ENCODE measurements around the gene SCMH1.
"Not testable (repeated sequence)": the region's sequence is repeated elsewhere in the genome, so short reads cannot be mapped to it uniquely, and the experiment has no call there.

Gene SCMH1

DNA sequence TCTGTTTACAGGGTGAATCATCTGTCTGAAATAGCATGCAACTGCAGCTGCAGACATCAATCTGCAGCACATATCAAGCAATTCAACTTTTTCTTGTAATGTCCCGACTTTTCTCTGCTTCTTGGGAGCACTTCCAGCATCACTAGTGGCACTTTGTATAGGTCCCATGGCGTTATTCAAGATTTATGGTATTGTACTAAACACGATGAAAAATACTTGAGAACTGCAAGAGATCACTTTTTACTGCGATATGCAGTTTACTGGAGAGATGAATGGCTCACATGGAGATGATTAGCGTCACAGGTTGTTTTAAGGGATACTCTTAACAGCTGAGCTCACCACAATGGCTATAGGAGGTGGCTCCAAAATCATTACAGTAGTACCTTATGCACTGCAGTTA, 7.2 kb upstream of the SCMH1 start:
- DNase-seq (ENCODE audit: low read depth), result no peak

DNA sequence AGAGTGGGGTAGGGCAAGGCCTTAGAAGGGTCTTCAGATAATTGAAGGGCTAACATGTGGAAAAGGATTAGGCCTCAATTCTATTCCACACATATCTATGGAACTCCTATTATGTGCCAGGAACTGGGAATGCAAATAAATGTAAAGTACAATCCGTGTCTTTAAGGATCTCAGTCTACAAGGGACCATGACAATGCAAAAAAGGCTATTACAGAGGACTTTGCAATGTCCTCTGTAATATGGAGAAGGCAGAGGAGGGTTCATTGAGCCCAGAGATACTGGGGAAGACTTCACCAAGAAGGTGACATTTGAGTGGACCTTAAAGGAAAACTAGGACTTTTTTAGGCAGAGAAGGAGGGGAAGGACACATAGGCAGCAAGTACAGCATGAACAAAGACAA, 4.5 kb upstream of the SCMH1 start:
- no peak for DNase-seq (ENCODE audit: low read depth)

DNA sequence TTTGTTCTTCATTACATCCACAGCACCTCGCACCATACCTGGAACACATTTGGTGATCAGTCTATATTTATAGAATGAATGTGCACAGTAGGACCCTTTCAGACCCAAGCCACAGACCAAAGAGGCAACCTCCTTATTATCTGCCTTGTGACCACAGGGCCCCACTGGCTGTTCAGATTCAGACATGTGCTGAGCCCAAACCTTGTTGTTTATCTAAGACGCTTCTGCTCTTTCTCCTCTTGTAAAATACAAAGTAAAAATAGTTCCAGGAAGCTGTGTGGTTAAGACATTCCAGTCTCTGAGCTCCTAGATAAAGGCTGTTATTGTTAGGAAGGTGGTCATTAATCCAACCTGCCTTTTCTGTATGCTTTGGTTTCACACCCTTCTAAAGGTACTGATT, 3.6 kb upstream of the SCMH1 start:
- DNase-seq (ENCODE audit: low read depth), result no peak

DNA sequence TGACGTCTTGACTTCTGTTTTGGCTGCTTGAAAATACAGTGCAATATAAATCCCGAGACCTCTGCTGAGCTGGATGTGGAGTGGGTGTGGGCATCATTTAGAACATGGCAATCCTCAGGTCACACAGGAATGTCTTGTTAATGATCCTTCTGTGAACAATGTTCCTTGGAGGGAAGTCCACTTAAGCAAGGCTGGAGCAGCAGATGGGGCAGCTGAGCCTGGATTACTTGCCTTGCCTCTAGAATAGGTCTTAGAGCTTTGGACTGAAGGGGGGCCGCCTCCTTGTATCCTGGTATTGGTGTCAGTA, 926 bp upstream of the SCMH1 start:
- DNase-seq (ENCODE audit: low read depth), result no peak

DNA sequence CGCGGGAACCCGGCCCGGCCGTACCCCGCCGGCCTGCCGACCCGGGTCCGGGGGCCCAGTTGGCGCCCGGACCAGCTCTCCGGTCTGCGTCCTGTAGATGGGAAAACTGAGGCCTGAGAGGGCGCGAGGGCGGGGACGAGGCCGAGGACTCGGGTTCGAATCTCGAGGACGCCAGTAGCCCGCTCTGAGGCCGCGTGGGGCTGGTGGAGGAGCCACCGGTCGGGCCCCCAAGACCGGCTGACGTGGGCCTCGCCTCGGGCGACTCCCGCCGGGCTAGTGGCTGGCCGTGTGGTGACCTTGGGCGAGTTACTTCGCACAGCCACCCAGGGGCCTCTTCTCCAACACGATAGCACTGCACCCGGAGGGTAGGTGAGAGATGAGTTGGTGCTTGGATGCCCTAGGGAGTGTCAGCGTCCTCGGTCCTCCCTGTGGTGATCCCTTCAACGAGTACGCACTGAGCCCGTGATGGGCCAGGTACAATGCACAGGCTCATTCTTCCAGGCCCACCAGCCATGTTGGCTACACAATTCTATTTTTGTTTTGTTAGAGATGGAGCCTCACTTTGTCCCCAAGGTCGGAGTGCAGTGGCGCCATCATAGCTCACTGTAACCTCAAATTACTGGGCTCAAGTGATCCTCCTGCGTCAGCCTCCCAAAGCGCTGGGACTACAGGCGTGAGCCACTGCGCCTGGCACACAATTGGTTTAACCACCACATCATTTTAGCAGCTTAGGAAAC, 404 bp upstream of the SCMH1 start:
- no peak for DNase-seq (ENCODE audit: low read depth)

DNA sequence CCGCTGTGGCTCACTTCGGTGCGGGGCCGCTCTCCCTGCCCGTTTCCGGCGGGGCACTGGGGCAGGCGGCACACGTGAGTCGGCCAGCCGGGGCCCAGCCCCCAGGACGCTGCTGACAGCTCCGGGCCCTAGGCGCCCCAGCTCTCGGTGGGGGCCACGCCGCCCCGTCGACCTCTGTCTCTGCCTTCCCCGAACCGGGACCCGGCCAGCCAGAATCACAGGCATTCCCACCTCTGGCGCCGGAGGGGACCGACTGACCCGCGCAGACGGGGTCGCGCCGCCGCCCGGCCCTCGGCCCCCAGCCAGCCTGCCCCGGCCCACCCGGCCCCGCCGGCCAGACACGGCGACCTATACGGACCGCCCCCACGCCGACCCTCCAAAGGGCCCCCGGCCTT, 755 bp downstream of the SCMH1 start:
- DNase-seq (ENCODE audit: low read depth), result peak; percentile 38

DNA sequence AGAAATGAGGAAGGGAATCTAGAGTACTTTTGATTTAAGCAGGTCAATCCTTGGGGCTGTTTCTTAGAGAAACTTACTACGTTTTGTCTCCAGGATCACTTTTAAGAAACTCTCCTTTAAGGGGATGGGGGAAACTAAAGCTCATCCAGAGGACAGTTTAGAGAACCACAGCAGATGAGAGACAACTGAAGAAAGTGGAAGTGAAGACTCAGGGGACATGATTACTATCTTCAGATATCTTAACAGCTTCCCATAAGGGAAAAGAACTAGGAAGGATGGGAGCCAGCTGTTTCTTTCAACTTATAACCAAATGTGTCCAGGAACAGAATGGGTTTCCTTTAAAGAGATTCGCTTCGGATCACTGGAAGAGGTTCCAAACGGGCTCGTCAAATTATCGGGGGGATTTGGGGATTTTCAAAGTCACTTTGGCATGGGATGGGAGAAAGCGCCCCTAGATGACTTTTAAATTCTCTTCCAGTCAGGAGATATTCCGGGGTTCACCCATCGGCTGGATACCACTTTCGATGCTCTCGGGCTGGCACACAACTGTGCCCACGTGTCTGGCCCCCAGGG, 1.2 kb downstream of the SCMH1 start:
- DNase-seq (ENCODE audit: low read depth), result no peak

DNA sequence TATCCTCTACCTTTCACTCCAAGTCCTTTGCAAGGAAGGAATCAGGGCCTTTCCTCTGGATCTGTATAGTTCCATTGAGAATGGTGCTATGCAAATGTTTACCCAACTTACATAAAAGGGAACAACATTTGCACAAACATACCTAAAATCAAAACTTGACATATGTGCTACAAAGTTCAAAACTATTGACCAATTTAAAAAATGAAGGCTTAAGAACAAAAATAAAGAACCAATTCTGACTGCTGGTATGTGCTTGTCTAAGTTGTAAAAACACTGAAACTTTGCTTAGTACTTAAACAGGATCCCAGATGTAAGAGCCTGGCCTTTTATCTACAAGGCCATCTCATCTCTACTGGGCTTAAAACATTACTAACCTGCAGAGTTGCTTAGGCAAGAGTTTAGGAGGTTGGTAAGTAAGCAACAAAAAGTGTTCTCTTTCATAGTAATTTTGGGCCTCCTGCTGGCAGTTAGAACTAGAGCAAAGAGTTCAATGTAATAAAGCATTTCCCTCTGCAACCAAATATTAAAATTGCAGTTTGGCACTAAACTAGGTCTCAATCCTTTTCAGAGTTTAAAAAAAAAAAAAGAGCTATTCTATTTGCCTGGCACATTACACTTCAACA, 2.0 kb downstream of the SCMH1 start:
- no peak for DNase-seq (ENCODE audit: low read depth)

DNA sequence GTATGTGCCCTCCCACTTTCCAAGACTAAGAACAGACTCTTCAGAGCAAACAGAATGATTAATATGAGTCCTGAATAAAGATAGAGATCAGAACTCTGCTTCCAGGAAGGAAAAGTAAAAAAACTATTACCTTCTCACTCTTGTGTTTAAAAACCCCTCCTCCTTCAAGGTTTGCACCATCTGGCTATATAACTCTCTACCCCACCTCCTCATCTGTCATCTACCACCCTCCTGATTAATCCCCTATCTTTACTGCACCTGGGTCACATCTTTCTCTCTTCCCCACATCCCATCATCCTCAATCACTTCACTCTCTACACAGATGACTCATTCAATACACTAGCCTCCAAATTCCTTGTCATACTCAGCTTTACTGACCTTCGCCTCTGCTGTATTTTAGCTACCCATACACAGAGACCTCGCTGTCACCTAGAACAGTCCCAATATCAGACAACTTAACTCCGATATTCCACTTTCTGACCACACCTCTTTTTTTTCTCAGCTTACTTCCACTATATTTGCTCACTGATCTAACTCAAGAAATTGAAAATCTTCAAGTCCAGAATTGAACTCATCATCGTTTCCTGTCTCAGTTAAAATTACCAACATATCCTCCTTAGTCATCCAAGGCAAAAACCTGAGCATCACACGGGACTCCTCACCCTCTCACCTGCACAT, 3.7 kb downstream of the SCMH1 start:
- no peak for DNase-seq (ENCODE audit: low read depth)

DNA sequence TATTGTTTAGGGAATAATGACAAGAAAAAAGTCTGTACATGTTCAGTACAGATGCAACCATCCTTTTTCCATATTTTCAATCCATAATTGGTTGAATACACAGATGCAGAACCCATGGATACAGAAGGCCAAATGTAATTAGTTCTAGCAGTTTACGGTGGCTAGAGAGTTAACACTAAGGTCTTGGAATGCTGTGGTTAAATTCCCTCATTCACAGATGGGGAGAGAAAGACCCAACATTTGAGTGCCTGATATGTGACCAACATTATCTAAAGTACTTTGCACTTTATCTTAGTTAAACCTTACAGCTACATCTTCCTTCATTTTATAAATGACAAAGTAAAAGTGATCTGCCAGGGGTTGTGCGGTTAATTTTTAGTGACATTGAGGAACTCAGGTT, 5.3 kb downstream of the SCMH1 start:
- no peak for DNase-seq (ENCODE audit: low read depth)

DNA sequence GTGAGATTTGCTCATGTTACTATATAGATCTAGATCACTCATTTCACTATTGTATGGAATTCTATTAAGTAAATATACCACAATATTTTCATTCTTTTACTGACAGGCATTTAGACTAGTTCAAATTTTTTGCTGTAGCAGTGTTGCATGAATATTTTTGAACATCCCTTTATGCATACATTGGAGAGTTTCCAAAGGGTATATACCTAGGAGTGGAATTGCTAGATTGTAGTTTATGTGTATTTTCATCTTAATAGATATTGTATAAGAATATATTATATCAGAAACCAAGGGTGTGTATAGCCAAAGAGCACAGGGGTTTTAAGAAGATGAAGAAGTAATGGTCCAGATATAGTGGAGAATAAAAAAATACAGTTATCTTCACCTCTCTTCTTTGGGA, 6.2 kb downstream of the SCMH1 start:
- DNase-seq (ENCODE audit: low read depth), result no peak

DNA sequence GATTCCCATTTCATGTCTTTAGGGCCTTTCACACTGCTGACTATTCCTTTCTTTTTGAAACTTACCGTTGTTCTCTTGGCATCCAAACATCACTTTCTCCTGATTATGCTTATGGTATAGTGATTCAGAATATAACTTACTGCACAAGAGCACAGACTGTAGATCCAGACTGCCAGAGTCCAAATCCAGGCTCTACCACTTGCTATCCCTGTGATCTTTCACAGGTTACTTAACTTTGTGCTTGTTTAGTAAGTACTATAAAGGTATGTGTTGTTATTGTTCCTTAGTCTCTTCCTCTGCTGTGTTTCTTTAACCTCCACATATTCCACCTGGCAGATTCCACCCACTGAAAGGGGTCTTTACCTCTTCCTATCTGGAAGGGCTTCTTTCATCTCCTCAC, 8.4 kb downstream of the SCMH1 start:
- DNase-seq (ENCODE audit: low read depth), result no peak

DNA sequence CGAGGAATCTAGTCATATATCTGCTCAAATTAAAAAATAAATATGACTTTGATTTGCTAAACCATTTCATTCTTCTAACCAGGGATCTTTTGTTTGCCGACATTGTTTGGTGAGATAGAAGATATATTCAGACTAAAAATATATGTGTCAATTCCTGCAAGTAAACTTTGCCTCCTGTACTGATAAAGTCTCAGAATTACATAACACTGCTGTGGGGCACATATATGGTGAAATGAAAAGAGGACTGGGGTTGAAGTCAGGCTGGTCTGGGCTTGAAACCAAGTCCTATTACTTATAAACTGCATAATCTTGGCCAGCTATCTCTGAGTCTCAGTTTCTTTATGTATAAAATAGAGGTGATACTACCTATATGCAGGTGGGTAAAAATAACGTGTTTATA, 9.8 kb downstream of the SCMH1 start:
- no peak for DNase-seq (ENCODE audit: low read depth)

DNA sequence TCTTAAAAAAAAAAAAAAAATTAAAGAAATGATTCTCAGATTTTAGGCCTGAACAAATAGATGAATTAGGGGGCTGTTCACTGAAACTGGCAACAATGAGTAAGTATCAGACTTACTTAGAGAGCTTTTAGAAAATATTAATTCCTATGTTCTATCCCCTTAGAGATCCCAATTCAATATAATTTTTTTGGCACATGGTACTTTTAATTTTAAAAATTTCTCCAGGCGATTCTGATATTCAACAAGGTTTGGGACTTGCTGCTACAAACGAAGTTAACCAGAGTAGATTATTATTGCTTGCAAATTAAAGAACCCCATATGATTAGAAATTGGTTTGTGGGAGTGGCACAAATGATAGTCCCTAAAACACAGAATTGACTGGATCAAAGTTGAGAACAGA, 11.4 kb downstream of the SCMH1 start:
- no peak for DNase-seq (ENCODE audit: low read depth)

DNA sequence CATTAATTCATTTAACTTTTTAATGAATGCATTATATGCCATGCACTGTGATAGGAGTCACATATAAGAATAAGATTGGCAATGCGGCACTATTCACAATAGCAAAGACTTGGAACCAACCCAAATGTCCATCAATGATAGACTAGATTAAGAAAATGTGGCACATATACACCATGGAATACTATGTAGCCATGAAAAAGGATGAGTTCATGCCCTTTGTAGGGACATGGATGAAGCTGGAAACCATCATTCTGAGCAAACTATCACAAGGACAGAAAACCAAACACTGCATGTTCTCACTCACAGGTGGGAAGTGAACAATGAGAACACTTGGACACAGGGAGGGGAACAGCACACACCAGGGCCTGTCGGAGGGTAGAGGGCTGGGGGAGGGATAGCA, 12.9 kb downstream of the SCMH1 start:
- DNase-seq (ENCODE audit: low read depth), result not testable (repeated sequence)

DNA sequence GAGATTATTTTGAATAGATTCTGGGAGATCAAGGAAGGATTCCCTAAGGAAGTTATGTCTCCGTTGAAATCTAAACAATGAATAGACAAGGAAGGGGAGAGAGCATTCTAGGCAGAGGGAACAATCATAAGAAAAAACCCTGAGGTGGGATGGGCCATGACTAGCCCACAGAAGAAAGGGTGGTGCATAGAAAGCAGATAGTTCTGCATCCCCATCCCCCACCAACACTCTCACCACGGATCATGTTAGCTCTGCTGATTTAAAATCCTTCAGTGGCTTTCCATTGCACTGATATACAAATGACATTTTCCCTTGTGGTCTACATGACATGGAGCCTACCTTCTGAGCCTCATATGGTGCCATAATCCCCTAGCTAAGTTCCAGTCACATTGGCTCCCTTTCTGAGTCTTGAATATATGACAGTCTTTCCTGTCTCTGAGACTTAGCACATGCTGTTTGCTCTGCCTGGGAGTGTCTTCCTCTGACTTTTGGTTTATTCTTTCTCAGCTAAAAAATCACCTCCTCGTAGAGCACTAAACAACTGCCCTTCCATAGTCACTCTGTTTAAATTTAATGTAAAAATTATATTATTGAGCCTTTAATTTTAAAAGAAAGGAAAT, 15.2 kb downstream of the SCMH1 start:
- no peak for DNase-seq (ENCODE audit: low read depth)

DNA sequence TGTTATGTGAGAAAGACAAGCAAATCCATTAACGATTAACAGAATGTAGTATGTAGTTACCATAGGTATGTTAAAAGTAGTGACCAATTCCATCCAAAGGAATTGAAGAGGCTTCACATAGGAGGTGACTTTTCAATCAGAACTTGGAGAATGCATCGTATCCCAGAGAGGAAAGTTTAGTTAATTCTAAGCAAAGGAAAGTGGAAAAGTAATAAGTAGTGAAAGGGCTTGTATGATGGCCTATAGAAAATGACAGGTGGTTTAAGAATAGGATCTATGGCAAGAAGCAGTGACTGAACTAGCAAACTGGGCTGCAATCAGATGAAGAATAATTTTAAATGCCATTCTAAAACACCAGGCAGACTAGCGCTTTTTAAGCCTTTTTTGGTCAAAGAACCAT, 16.6 kb downstream of the SCMH1 start:
- DNase-seq (ENCODE audit: low read depth), result no peak

DNA sequence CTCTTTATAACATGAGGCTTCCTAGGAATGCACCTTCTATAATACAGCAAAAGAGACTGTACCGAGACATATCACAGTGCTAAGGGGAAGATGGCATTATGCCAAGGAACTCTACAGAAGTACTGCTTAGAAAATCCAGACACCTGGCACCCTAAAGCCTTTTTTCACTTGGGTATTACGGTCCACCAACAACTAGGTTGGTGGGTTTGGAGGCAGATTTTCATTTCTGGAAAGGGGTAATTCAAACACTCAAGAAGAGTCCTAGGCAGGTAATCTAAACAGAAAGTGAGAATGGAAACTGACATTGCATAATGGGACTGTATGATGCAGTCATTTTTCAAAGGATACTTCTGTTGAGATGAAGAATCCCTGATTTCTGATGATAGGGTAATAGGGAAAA, 19.6 kb downstream of the SCMH1 start:
- DNase-seq (ENCODE audit: low read depth), result no peak

DNA sequence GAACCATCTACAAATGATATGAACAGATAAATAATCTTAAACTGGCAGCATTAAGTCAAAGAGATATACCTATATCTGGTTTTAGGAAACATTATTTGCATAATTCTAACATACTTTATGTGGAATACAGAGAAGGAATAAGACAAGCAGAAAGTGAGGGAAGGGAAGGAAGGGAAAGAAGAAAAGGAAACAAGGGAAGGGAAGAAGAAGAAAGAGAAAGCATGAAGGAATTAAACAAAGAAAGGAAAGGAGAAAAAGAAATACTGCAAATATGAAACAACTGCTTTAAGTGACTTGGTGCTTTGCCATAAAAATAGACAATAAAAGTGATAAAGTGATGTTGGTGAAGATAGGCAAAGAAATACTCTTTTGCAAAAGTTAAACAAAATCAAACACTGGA, 20.1 kb downstream of the SCMH1 start:
- DNase-seq (ENCODE audit: low read depth), result no peak

DNA sequence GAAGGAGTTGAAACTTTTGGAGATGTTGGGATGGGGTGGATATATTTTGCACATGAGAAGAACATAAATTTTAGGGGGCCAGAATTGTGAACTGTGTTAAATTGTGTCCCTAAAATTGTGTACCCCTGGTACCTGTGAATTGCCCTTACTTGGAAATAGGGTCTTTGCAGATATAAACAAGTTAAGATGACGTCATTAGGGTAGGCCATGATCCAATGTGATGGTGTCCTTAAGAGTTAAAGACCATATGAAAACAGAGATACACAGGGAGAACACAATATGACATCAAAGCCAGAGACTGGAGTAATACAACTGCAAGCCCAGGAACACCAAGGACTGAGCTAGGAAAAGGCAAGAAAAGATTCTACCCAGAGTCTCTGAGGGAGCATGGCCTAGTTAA, 24.0 kb downstream of the SCMH1 start:
- DNase-seq (ENCODE audit: low read depth), result no peak

DNA sequence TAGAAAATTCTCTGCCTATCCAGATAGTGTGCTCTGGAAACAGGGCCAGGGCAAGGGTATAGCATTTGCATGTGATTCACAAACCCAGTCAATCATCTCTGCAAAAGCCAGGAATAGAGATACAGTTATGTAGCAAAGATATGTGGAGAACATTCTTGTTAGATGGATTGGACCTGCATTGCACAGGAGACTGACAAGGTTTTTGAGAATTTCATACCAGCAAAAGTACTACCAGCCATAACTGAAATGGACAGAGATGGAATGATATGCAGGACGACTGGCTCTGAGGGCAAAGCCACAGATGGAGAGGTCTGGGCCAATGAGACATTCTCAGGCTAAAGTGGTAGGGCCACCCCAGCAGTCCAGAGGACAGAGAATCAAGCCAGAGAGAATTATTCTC, 24.7 kb downstream of the SCMH1 start:
- no peak for DNase-seq (ENCODE audit: low read depth)

DNA sequence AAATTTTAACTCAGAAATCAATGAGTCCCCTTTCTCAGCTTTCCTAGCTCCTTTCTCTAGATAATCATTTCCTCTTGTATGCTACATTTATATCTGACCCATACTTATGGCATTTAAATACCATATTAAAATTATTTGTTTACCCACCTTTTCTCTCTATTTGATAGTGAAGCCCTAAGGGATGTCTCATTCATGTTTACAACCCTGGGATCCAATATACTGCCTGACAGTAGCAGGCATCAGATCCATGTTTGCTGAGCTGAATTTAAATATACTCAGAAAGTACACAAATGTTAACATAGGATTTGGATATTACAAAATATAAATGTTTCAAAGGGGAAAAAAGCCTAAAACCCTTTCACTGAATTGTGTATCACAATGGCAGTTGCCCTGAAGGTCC, 26.5 kb downstream of the SCMH1 start:
- no peak for DNase-seq (ENCODE audit: low read depth)

DNA sequence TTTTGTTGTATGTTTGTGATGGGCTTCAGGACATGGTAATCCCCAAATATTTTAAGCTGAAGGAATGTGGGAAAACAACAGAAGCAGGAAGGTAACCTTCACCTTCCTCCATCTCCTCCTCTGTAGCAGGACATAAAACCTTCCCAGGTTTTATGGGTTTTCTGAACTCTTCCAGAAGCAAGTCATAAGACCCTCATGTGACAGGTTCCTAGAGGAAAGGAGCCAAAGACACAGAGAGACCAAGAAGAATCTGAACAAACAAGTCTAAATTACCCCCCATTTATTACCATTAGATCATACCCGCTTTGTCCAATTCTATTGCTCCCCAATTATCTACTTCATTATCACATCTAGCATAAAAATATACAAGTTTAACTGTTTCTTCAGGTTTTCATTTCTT, 28.8 kb downstream of the SCMH1 start:
- no peak for DNase-seq (ENCODE audit: low read depth)
